ENCODE results near the gene PLA2R1.

PLA2R1 gene

DNA sequence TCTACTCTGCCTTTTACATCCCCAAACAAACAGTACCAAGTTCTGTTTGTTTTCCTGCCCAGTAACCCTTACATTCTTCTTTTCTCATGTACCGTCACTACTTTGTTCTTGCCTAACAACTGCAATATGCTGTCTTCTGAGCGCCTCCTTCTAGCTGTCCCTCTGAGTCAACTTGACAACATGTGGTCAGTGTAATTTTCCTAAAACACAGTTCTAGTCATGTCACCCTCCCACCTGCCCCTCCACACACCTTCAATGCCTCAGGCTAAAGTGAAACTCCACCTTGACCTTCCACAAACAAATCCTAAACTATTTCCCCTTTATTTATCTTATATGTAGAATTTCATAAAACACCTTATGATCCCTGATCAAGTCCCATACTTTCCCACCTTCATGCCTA, 139.9 kb downstream of the PLA2R1 start:
- no peak for DNase-seq

DNA sequence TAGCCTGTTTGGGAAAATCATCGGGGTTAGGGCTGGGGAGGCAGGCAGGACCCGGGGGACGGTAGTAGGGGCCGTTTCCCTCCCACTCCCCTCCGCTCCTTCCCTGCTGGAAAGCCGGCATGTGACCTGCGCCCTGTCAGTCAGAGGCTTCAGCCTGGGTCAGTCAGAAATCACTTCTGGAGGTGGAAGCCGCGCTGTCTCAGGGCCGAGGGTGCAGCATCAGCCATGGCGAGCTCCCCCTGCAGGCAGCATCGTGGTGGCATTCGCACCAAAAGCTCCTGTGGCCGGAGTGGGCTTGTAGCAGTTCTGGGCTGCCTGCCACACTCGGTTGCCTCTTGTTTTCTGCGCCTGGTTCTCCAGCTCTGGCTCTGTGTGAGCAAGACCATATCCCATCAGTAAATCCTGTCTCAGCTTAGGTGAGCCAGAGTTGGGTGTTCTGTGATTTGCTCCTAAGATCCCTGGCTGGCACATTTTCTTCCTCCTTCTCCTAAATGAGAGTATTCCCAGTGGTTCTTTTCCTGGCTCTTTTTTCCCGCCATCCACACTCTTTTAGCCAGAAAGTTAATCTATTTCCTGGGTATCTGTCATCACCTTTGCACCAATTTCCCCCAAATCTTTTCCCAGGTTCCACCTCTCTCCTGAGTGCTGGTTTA, 140.5 kb downstream of the PLA2R1 start:
- no peak for DNase-seq

DNA sequence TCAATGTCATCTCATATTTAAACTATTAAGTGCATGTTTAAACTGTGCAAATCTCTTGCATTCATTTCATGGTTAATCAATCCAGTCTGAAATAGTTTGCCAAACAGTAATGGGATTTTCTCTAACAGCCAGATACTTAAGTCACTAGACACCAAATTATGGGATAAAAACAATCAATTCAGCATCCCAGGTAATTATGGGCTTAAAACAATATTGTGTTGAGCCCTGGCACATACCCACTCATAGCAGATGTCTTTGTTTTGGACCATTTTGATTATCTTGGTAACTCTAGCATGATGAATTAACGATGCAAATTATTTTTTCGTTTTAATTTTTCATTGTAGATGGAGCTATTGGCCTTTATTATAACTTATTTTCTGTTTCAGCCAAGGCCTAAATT, 145.9 kb downstream of the PLA2R1 start:
- DNase-seq = peak; percentile 42

DNA sequence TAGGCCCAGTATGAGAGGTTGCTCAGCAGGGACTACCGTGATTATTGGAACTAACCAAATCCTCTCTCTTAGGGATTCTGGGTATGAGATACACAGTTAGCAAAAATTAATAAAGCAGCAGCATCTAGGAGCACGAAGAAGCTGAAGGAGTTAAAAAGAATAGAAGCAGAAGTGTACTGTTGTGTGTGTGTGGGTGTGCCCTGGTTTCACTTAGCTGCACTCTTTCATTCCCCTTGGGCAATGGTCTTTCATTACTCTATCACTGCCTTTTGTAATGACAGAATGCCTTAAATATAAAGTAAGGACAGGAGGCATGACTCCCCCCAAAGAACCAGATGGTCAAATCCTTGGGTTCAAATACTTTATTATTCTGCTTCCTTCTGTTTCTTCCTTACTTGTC, 148.5 kb downstream of the PLA2R1 start:
- no peak for DNase-seq

DNA sequence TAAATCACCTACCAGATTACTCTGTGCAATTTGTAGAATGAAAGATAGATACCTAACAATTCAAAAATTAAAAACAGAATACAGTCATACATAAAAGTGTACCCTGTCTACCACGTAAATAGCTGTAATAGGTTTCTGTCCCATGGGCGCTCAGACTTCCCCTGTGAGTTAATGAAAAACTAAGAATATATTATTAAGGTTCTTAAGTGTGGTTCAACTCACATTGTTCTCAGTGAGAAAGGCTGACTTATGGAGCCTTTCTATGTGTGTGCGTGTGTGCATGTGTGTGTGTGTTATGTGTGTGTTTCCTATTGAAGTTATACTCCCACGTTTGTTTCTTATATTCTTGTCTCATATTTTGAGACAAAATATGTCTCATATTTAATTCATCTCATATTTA, 149.8 kb downstream of the PLA2R1 start:
- no peak for DNase-seq

DNA sequence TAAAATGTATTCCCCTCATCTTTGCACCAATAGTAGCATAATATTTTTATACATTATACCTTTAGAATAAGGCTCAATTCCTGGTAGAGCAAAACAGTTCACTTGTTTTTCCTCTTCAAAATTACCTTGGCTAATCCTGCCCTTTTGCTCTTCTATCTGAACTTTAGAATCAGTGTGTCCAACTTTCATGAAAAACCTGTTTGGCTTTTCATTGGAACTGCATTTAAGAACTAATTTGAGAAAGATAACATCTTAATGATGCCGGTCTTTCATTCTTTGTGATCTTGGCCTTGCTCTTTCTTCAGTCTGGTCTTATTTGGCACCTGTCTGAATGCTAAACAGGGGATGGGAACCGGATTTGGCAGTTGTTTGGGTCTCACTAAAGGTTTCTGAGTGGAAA, 151.5 kb downstream of the PLA2R1 start:
- no peak for DNase-seq

DNA sequence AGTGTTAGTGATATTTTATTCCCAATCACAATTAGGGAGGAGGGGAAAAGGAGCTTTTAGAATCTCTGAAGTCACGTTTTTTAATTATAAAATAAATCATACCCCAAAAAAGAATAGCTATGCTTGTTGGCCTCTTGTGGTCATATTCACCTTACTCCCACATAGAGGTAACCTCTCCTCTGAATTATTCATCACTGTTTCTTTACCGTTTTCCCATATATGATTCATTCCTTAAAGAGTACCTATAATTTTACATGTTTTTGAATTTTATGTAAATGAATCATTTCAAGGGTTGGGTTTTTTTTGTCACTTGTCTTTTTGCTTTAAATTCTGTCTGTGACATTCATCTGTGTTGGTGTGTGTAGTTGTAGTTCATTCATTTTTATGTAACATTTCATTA, 153.8 kb downstream of the PLA2R1 start:
- DNase-seq = no peak

DNA sequence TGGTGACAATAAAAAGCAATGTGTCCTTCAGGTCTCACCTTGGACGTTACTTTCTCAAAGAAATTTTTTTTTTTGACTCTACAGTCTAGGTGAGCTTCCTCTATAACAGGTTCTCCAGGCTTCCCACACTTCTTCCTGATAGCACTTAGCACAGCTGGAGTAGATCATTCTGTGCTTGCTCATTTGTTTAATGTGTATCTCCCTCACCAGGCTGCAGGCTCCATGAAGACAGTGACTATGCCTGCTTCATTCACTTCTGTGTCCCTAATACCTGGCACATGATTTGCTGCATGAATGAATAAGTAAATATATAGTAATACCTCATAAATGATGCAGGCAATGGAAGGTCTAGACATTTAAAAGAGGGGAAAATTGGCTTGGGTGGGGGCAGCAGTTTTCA, 154.5 kb downstream of the PLA2R1 start:
- no peak for DNase-seq

DNA sequence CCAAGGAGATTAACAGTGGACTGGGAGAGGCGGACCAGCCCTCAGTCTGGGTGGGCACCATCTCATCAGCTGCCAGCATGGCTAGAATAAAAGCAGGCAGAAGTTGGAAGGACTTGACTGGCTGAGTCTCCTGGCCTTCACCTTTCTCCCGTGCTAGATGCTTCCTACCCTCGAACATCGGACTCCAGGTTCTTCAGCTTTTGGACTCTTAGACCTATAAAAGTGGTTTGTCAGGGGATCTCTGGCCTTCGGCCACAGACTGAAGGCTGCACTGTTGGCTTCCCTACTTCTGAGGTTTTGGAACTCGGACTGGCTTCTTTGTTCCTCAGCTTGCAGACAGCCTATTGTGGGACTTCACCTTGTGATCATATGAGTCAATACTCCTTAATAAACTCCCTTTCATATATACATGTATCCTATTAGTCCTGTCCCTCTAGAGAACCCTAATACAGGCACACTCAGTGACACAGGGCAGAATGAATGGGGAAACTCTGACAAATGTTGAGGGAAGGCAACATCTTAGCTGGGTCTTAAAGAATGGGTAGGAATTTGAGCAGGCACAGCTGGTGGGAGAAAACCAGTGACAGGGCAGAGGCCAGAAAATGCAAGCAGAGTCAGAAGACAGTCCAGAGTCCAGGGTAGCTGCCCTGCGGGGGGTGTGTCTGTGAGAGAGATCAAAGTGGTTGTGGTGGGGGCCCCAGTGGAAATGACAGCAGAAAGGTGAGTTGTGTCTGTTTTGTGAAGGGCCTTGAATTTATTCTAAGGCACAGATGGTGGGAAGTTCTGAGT, 156.3 kb downstream of the PLA2R1 start:
- DNase-seq = no peak

DNA sequence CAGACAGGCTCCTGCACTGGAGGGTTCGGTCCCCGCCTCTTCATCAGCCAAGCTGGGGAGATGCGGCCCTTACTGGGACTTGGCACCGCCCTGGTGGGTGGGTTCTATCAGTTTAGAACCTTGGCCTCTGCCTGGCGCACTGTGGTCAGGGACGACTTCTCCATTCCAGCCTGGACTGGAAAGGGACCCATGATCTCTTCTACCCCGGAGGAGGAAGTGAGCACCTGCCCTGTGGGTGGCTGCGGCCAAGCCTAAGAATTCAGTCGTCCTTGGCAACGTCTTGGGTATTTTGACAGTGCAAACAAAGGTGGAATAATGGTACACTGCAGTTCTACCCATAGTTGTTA, 157.5 kb downstream of the PLA2R1 start:
- no peak for DNase-seq

DNA sequence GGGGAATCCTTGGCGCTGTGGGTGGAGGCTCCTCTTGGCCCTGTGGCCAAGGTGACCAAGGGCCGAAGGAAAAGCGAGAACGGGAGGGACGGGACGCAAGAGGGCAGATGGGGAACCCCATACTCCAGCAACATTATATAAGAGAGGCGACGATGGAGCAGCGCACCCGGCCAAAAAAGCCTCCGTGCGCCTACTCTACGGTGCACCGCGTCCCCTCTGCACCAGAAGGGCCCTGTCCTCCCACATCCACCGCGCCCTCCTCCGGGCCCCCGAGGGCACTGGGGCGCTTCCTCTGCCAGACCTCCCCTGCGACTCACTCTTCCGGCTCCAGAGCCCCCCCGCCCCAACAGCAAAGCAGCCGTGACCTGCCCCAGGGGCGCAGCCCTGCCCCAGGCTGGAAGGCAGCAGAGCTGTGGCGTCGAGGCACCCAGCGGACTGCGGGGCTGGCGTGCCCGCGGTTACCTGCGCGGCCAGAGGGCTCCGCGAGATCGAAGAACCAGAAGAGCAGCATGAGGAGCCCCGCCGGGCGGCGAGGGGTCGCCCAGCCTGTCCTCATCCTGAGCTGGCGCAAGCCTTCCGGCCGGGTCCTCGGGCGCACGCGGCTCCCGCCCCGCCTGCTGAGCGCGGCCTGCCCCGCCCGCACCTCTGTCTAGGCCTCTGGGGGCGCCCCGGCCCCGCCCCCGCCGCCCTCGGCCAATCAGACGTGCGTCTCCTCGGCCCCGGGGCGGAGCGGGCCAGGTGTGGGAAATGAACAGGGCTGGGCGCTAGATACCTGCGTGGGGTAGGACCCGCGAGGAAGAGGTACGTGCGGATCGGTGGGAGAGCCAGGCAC, 158.1 kb downstream of the PLA2R1 start, which contains the start of gene LY75:
LY75 (minus strand) TSS at position 630 of the 832 bp plus-strand sequence.
- no peak for DNase-seq

DNA sequence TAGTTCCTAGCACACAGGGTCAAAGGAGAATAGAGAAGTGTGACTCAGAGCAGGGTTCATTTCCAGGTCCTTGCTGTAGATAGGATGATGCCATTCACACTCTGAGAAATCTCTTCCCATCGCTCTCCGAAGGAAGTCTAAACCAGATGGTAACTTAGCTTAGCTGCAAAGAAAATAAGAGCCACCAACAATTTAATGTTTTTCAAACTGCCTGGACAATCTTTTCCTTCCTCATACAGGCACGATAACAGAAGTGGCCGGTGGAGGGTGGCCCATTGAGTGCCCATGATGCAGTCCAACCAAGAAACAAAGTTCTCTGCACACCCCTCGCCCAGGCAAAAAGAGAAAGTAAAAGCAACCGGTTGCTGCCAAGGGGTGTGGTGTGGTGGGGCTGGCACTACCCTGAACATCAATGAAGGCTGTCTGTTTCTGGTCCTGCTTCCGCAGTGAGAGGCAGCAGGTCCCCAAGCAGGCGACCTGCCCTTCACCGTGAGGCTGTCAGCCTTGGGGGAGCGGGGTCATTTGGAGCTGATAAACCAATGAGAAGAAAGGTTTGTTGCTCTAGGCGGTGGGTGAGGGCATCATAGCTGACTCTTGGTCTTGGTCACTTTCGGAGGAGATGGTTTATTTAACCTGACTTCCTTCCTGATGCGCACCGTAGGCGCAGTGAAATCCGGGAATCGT, 158.8 kb downstream of the PLA2R1 start:
- no peak for DNase-seq

DNA sequence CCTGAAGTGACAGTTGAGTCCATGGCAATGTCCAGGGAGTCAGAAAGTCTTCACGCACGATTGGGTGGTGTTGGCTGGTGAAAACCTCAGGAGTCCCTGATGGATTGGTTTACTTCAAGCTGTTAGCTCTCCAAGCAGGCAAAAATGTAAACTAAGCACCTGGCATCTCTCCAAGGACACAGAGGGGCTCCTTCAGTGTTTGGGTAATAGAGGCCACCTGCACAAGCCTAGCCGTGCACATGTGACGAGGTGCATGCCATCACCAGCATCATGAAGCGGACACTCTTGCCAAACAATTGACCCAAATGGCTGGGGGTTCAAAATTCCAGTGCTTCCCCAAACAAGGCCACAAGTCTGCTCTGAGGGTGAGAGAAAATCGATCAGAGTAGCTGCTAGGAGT, 159.7 kb downstream of the PLA2R1 start:
- DNase-seq = peak; percentile 7

DNA sequence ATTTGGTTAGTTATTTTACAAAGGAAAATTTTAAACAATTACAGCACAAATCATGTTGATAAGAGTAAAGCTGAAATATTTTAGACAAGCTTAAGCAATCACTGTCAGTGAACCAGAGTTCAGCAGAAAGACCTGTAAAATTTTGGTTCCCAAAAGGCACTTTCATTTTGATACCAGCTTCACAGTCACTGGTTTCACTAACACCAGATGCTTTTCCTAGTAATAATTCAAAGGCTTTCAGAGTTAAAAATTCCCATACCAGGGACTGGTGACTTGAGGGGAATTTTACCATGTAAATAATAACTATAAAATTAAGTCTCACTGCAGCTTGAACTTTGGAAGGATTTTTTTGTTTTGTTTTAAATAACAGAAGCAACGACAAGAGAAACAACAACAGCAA, 162.1 kb downstream of the PLA2R1 start:
- DNase-seq = no peak

DNA sequence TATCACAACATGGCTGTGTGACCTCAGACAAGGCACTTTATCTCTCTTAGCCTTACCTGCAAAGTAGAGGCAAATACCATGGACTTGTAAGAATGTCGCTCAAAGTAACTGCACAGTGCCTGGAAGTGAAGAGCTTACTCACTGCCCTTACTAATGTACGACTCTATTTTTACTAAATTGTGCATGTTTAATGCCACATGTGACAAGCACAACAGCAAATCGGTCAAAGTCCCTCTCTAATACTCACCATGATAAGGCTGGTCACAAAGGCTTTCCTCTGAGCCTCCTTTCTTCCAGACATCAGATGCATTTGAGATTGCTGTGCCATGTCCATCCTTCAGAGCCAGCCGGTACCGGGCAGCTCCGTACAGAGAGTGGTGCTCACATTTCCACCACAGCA, 164.0 kb downstream of the PLA2R1 start:
- no peak for DNase-seq

DNA sequence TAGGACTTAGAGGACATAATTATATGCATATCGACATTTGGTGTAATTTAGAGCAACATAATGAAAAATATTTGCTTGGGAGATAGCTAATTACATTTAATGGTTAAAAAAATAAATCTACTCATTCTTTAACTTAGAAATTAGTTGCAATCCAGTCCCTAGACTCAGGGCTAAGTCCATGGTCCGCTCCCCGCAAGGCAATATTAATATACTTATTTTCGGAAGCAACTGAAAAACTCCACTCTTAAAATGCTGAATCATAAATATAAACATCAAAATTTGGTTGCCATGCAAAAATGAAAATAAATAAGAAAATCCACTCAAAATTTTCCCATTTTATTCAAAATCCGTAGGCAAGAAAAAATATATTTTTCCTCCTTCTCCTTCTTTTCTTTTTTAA, 164.7 kb downstream of the PLA2R1 start:
- DNase-seq = no peak

DNA sequence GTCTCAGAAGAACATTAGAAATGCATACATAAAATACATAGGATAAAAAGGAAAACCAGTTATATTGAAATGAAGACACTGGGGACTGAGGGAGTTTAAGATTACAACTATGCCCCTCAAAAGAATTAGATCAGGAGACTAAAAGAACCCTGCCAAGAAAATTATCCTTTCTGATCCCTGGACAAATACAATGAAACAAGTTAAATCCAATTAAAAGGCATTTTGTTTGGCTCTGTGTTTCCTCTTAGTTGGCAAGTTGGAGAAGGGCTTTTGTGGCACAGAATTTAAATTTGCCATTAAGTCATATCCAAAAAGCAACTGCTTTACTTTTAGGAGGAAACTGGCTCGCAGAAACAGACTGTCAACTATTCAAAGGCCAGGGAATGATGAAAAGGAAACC, 165.3 kb downstream of the PLA2R1 start:
- no peak for DNase-seq

DNA sequence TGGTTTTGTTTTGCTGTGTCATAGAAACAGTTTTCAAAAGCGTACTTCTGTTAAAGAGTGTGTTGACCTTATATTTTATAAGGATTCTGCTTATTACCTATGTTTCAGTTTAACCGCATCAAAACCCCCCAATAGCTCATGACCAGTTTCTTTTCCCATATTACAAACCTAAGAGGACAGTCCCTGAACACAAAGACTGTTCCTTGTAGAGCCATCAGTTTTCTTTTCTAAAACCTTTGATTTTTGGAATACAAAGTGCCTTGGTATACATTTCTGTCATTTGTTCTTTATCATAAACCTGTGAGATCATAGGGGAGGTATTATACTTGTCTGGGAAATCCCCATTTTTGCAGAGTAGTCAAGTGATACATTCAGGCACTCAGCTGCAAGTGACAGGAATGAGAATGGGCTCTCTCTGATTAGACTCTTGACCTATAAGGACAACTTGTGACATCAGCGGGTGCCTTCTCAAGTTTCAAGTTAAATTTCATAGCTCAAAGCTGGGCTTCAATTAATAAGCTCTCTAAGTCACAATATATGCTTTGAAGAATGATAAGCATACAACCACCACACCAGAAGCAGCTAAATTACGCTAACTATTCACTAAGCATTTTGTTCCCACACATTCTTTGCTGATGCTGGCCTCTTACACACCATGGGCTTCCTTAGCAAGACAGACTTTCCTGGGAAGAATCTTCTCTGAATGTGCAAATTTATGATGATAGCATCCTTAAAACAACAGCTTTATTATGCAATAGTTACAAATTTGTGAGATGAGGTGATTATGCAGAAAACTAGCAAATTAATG, 167.0 kb downstream of the PLA2R1 start:
- DNase-seq = no peak

DNA sequence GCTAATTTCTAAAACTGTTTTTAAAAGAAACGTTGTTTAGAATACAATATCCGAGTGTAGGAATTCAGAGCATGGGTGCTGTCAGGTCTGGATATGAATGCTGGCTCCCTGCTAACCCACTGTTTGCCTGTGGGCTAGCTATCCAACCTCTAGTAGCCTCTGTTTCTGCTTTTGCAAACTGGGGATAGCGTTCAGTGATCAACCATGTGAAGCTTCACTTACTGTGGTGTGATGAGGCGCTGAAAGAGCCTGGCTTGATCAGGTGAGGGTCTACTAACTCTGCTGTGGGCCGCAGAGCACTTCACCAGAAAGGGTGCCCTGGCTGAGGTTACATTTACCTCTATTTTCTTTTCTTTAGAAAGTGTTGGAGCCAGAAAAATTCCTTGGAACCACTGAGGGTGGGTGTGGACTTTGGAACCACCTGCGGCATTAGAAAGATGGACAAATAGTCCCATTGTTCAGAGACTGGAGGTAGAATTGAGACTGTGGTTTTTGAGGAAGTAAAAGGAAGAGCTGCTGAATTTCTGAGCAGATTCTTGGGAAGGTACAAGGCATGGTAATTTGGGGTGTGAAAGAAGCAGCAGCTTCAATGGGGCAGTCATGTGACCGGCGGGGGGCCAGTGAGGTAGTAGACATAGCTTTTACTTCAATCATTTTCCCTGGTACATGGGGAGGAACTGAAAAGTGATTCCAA, 168.1 kb downstream of the PLA2R1 start:
- no peak for DNase-seq

DNA sequence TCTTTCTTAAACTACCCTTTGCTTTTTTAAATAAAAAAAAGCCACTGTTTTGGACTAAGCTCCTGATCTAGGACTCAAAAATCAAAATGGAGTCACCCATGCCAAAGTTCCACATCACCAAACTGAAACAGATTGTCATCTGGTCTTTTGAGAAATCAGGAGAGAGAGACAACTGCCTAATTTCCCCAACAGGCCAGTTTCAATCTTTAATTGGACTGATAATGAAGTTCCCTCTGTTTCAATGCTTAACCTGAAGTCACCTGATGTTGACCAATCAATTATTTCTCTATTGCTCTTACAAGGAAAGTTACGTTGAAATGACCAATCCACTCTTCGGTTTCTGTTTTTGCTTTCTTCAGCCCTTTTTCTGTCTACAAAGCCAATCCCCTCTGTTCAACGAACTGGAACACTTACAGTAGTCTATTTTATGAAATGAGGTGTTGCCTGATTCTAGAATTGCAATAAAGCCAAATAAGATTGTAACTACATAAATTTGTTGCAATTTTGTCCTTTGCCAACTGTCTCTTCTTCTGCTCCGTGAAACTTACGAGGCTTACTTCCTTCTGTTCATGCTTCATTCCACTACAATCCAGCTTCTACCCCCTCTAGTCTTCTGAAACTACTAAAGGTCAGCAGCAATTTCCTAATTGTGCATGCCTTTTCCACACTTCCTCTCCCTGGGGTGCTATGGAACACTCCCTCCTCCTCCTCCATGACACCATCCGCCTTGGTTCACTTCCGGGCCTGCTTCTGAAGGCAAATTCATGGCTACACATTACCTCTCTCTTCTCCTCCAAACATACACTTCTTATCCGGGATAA, 169.2 kb downstream of the PLA2R1 start:
- DNase-seq = no peak
